T1000 (cell line): ENCODE results near the gene WBP2.
"Not testable (repeated sequence)": the region's sequence is repeated elsewhere in the genome, so short reads cannot be mapped to it uniquely, and the experiment has no call there.

Source experiments
- DNase-seq: peaks from one replicate; lab custom pipeline; 2025; ENCODE audit warnings: mixed read lengths; lab: John Stamatoyannopoulos, UW

WBP2 gene

GRCh38 chr17:75813081-75814020 is 41.8 kb downstream of the WBP2 start:
- DNase-seq: no peak

GRCh38 chr17:75812096-75813013 is 42.8 kb downstream of the WBP2 start:
- no peak for DNase-seq

- no peak for DNase-seq
Measured at GRCh38 chr17:75811174-75811573, 44.0 kb downstream of the WBP2 start.

DNA sequence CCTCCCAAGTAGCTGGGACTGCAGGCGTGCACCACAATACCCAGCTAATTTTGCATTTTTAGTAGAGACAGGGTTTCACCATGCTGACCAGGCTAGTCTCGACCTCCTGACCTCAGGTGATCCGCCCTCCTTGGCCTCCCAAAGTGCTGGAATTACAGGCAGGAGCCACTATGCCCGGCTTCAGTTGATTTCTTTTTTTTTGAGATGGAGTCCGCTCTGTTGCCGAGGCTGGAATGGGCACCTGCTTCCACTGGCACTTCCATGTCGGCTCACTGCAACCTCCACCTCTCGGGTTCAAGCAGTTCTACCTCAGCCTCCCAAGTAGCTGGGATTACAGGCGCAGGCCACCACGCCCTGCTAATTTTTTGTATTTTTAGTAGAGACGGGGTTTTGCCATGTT is 44.4 kb downstream of the WBP2 start:
- DNase-seq: not testable (repeated sequence)

DNA sequence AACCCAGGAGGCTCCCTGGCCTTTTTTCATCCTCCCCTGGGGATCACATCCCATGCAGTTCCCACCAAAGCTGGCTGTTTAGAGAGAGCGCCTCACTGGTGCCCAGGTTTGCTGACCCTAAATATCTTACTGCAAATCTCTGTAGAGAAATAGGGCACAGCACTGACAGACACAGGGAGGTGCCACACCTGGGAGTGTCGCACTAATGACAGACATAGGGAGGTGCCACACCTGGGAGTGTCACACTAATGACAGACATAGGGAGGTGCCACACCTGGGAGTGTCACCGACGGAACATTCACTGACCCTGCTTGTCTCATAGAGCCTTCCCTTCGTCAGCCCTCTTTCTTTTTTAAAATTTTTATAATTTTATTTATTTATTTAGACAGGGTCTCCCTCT is 44.9 kb downstream of the WBP2 start:
- DNase-seq: no peak

DNA sequence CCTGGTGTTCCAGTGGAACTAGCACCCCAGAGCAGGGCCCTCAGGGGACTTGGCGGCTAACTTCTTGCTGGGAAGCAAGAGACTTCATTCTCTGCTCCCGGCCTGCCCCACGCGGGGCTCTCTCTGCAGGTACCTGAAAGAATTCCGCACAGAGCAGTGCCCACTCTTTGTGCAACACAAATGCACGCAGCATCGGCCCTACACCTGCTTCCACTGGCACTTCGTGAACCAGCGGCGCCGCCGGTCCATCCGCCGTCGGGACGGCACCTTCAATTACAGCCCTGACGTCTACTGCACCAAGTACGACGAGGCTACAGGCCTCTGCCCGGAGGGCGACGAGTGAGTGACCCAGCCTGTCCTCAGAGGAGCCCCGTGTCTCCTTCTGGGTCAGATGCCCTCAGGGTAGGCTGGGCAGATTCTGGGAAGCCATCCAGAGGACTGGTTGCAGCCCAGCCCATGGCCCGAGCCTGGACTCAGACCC is 45.5 kb downstream of the WBP2 start:
- no peak for DNase-seq

DNA sequence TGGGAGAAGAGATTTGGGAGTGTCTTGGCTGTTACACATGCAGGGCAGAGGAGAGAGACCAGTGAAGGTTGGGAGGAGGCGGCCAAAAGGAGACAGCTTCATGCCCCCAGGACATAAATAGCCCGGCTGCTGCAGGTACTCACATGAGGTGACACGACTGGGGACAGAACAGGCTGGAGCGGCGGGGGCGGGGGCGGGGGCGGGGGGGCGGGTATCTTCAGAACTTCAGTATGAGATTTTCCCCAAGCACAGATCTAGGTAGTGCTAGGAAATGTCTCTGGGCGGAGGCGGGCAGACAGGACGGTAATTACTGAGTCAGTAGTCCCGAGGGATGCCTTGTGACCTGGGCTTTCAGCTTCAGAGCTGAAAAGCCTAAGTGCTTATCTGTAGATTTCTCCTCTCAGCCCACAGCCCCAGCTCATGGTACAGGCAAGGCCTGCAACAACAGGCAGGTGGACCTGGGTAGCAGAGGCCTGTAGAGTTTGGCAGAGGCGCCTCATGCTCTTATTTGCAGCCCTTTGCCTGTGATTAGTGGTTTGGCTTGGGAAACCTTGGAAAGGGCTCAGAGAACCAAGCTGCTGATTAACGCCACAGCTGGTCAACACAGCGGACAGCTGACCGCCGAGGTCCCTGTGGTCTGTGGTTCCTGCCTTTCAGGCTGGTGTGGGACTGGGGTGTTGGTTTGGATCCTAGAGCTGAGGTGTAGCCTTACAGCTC is 46.1 kb downstream of the WBP2 start:
- peak; percentile 74 for DNase-seq

- no peak for DNase-seq
Measured at GRCh38 chr17:75808549-75808904, 46.6 kb downstream of the WBP2 start.

- no peak for DNase-seq
Measured at GRCh38 chr17:75807861-75808260, 47.3 kb downstream of the WBP2 start.

GRCh38 chr17:75806822-75807500 is 48.2 kb downstream of the WBP2 start:
- no peak for DNase-seq

DNA sequence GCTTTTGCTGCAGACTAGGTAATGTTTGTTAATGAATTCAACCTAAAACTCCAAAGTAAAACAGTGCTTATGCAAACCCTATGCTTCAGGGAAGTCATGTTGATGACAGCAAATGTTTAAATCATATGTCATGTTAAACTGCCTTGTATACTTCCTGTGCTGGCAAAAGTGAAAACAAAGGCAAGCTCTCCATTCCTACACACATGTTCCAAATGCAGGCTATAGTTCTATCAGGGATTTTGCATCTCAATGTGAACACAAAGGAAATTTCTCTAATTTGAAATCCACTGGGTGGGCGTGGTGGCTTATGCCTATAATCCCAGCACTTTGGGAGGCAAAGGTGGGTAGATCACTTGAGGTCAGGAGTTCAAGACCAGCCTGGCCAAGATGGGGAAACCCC is 51.3 kb downstream of the WBP2 start:
- DNase-seq: no peak

GRCh38 chr17:75799402-75799801 is 55.7 kb downstream of the WBP2 start:
- no peak for DNase-seq

DNA sequence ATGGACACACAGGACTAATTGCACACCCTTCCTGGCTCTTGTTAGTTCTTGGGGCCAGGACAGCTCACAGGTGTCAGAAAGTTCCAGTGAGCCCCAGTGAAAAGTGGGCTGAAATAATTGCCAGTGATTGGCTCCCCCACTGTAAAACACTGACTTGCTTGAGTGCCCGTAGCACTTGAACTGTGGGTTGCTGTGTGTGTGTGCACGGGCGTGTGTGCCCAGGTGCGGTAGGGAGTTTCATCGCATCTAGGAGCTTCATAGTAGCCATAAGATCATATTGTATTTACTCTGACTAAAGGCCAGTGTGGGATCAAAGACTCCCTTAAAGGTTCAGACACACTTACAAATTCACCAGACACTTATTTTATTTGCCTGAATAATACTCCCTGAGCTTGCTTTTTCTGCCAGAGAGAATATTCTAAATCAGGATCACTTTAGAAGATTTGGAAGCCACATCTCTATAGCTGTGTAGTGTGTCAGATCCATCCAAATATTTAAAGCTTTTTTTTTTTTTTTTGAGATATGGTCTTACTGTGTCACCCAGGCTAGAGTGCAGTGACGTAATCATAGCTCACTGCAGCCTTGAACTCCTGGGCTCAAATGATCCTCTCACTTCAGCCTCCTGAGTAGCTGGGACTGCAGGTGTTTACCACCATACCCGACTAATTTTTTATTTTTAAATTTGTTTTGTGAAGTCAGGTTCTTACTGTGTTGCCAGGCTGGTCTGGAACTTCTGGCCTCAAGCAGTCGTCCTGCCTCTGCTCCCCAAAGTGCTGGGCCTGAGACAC is 59.1 kb downstream of the WBP2 start:
- DNase-seq: no peak
